ENCODE data around the gene ALDH3B2. TPM values are rescaled to one million over a fixed set of nuclear protein-coding genes. Genes with fewer than 3 reads are reported as not detected.

Gene ALDH3B2
- polyA plus RNA-seq, 1 of the 3 experiments (the other 2 are of a cell fraction), result not detected

GRCh38 chr11:67635231-67635521, 39.2 kb downstream of the ALDH3B2 start:
- CTCF ChIA-PET, result interaction anchor here (17.8 kb wide), 1 partner anchor 18 kb away, joined by 308 read pairs; the partner anchor contains the start of gene ACY3

GRCh38 chr11:67634366-67635230, 39.8 kb downstream of the ALDH3B2 start:
- H3K79me2 ChIP-seq (ENCODE audit: insufficient read depth), result no peaks in the 10 kb centered on the region
- H3K9ac ChIP-seq, result no peak overlapping the region
- TF ChIP-seq MAX (IDR thresholded peaks at IDR 0.05; ENCODE audit: low read depth) (no peak), RFX5 (IDR thresholded peaks at IDR 0.05; ENCODE audit: low read length) (no peak), USF2 (IDR thresholded peaks at IDR 0.05; ENCODE audit: borderline replicate concordance, low read depth, low read length) (no peak), FOXM1 (IDR thresholded peaks at IDR 0.05; ENCODE audit: low read depth) (no peak), MEF2A (IDR thresholded peaks at IDR 0.05; ENCODE audit: borderline replicate concordance, low read depth) (no peak), FOXJ3 (CRISPR knock-in tag; IDR thresholded peaks at IDR 0.05) (no peak), GATA2 (CRISPR knock-in tag; IDR thresholded peaks at IDR 0.05) (no peak), ELF1 (IDR thresholded peaks at IDR 0.05) (no peak), CHD2 (IDR thresholded peaks at IDR 0.05; ENCODE audit: low read length, partially characterized antibody) (no peak), YY1 (IDR thresholded peaks at IDR 0.05; ENCODE audit: low read depth) (no peak), EZH2phosphoT487 (IDR thresholded peaks at IDR 0.05; ENCODE audit: borderline replicate concordance, low read depth) (no peak), TCF12 (IDR thresholded peaks at IDR 0.05) (no peak), FOSL2 (IDR thresholded peaks at IDR 0.05; ENCODE audit: borderline replicate concordance, low read depth) (no peak), IRF3 (IDR thresholded peaks at IDR 0.05; ENCODE audit: low read depth, low read length) (no peak), SIN3A (IDR thresholded peaks at IDR 0.05; ENCODE audit: borderline replicate concordance, low read depth, low read length) (no peak)
- H4K20me1 ChIP-seq (ENCODE audit: insufficient read depth), result no peaks in the 10 kb centered on the region
- 74% methylated on average over 14 of the region's 20 CpGs for WGBS (ENCODE audit: low lambda C conversion rate)
- H3K27me3 ChIP-seq (ENCODE audit: insufficient read depth), result no peaks in the 10 kb centered on the region
- DNase-seq, result no peak
- CTCF ChIA-PET, result interaction anchor here (17.8 kb wide), 1 partner anchor 19 kb away, joined by 308 read pairs; the partner anchor contains the start of gene ACY3
- H3K27ac ChIP-seq (ENCODE audit: low read depth in 2 of 2, low read length in 1 of 2), result no peak overlapping the region
- no peaks in the 10 kb centered on the region for H3K9me2 ChIP-seq
- H3K4me1 ChIP-seq (ENCODE audit: control insufficient read depth in 1 of 2, insufficient read depth in 2 of 2, low read depth in 1 of 2, low read length in 1 of 2), result peaks cover 0 to 10% of the 10 kb centered on the region in 2 experiments; a peak in 1 of 4 replicates
- H3K36me3 ChIP-seq (replicated peaks in 1 of 2; ENCODE audit: control insufficient read depth in 1 of 2, insufficient read depth in 2 of 2, low read length in 1 of 2), result no peaks in the 10 kb centered on the region
- H3K4me3 ChIP-seq (ENCODE audit: low read depth in 2 of 2, low read length in 1 of 2), result no peak overlapping the region
- H3K4me2 ChIP-seq, result no peak overlapping the region
- POLR2A ChIA-PET, result no interaction called here
- H3K9me3 ChIP-seq, result no peaks in the 10 kb centered on the region
- H3F3A ChIP-seq (replicated peaks; ENCODE audit: insufficient read depth), result no peaks in the 10 kb centered on the region
- H2AFZ ChIP-seq (ENCODE audit: low read depth), result no peak overlapping the region

More at GRCh38 chr11:67635231-67635521, 39.2 kb downstream of the ALDH3B2 start:
- H3K9ac ChIP-seq, result no peak overlapping the region
- H3K4me2 ChIP-seq, result no peak overlapping the region
- H3K9me3 ChIP-seq, result no peaks in the 10 kb centered on the region
- no peak for DNase-seq
- H3K79me2 ChIP-seq (ENCODE audit: insufficient read depth), result no peaks in the 10 kb centered on the region
- no peaks in the 10 kb centered on the region for H3K9me2 ChIP-seq
- TF ChIP-seq USF1 (IDR thresholded peaks at IDR 0.05; ENCODE audit: borderline replicate concordance, low read depth) (no peak), GATA2 (CRISPR knock-in tag; IDR thresholded peaks at IDR 0.05) (no peak), PBX3 (IDR thresholded peaks at IDR 0.05) (no peak)
- H2AFZ ChIP-seq (ENCODE audit: low read depth), result no peak overlapping the region
- H4K20me1 ChIP-seq (ENCODE audit: insufficient read depth), result no peaks in the 10 kb centered on the region
- H3K4me3 ChIP-seq (ENCODE audit: low read depth in 2 of 2, low read length in 1 of 2), result no peak overlapping the region
- H3K27me3 ChIP-seq (ENCODE audit: insufficient read depth), result no peaks in the 10 kb centered on the region
- H3F3A ChIP-seq (replicated peaks; ENCODE audit: insufficient read depth), result no peaks in the 10 kb centered on the region
- peaks cover 0 to 9% of the 10 kb centered on the region in 2 experiments; a peak in 1 of 4 replicates for H3K4me1 ChIP-seq (ENCODE audit: control insufficient read depth in 1 of 2, insufficient read depth in 2 of 2, low read depth in 1 of 2, low read length in 1 of 2)
- no peak overlapping the region for H3K27ac ChIP-seq (ENCODE audit: low read depth in 2 of 2, low read length in 1 of 2)
- WGBS (ENCODE audit: low lambda C conversion rate), result 91% methylated on average over 4 of the region's 4 CpGs
- POLR2A ChIA-PET, result no interaction called here
- no peaks in the 10 kb centered on the region for H3K36me3 ChIP-seq (replicated peaks in 1 of 2; ENCODE audit: control insufficient read depth in 1 of 2, insufficient read depth in 2 of 2, low read length in 1 of 2)

All from SK-N-SH (cell line).